K562 (cell line): ENCODE results near the gene ELK4. TPM values are rescaled to one million over a fixed set of nuclear protein-coding genes. Genes with fewer than 3 reads are reported as not detected.

ENCODE experiments used
- CEBPB ChIP-seq: fragments of 450-650 bp; IDR thresholded peaks from 2 replicates; pipeline ENCODE4 v1.6.1; 2016; ENCODE audit warnings: missing genetic modification characterization, missing compliant biosample characterization
- CHD1 ChIP-seq: fragments of 200-600 bp; sonication (generic); IDR thresholded peaks from one replicate; pipeline ENCODE4 v1.6.1; 2012; ENCODE audit warnings: mild to moderate bottlenecking, moderate library complexity, low read length, inconsistent platforms
- EGR1 ChIP-seq: fragments of 450-650 bp; conservative IDR thresholded peaks from 2 replicates; pipeline ENCODE4 v1.6.1; 2017; ENCODE audit warnings: mild to moderate bottlenecking
- ETS1 ChIP-seq: conservative IDR thresholded peaks from 2 replicates; pipeline ENCODE4 v1.6.1; 2011; ENCODE audit warnings: low read depth, mild to moderate bottlenecking, low read length; ENCODE audit not compliant: control insufficient read depth
- FIP1L1 ChIP-seq: fragments of 200-400 bp; formaldehyde crosslinking; IDR thresholded peaks from 2 replicates; pipeline ENCODE4 v1.6.1; 2018; ENCODE audit warnings: mild to moderate bottlenecking, low read depth, low read length; ENCODE audit not compliant: poor library complexity, severe bottlenecking
- GATAD2B ChIP-seq: fragments of 450-650 bp; IDR thresholded peaks from 2 replicates; pipeline ENCODE4 v1.6.1; 2017; ENCODE audit warnings: mild to moderate bottlenecking, borderline replicate concordance
- HDAC1 ChIP-seq, 2 experiments: fragments of 450-650 bp; IDR thresholded peaks; 2 replicates each; pipeline ENCODE4 v1.6.1; 2016 to 2017; ENCODE audit warnings: inconsistent platforms in 1 of 2, mild to moderate bottlenecking in 1 of 2, moderate library complexity in 1 of 2
- MAZ ChIP-seq, 2 experiments: fragments of 450-650 bp in 1 of 2; sonication (generic) in 1 of 2; formaldehyde crosslinking; IDR thresholded peaks in 1 of 2; conservative IDR thresholded peaks in 1 of 2; 2 replicates each; pipeline versions ENCODE4 v1.4.0 to v1.5.0; 2020; ENCODE audit warnings: mild to moderate bottlenecking in 1 of 2, missing genetic modification reagents in 1 of 2
- MED1 ChIP-seq: sonication (generic); formaldehyde crosslinking; IDR thresholded peaks from 2 replicates; pipeline ENCODE4 v1.8.1; 2023; ENCODE audit warnings: missing genetic modification reagents, borderline replicate concordance
- MTA3 ChIP-seq: fragments of 450-650 bp; formaldehyde crosslinking; IDR thresholded peaks from 2 replicates; pipeline ENCODE4 v1.6.1; 2017; ENCODE audit warnings: mild to moderate bottlenecking, borderline replicate concordance
- PPARD ChIP-seq: fragments of 250-450 bp; sonication (Bioruptor Pico); IDR thresholded peaks from 2 replicates; pipeline ENCODE4 v1.8.0; 2022; ENCODE audit warnings: inconsistent platforms, mild to moderate bottlenecking, moderate library complexity
- RBM34 ChIP-seq: fragments of 200-400 bp; formaldehyde crosslinking; IDR thresholded peaks from 2 replicates; pipeline ENCODE4 v1.6.1; 2018; ENCODE audit warnings: low read length, borderline replicate concordance; ENCODE audit not compliant: insufficient read depth
- STAT5A ChIP-seq: IDR thresholded peaks from 2 replicates; pipeline ENCODE4 v1.6.1; 2012; ENCODE audit warnings: low read length, inconsistent platforms, borderline replicate concordance
- THAP12 ChIP-seq: fragments of 250-450 bp; sonication (Bioruptor Pico); IDR thresholded peaks from 2 replicates; pipeline ENCODE4 v1.9.0; 2021; ENCODE audit warnings: mild to moderate bottlenecking, inconsistent platforms
- ZNF197 ChIP-seq: fragments of 200-800 bp; sonication (Bioruptor generic); IDR thresholded peaks from 2 replicates; pipeline ENCODE4 v1.6.1; 2016; ENCODE audit warnings: low read depth, missing genetic modification characterization, missing compliant biosample characterization
- polyA plus RNA-seq, 8 experiments: library from polyadenylated mRNA; depleted of rRNA in 4 of 8; stranded (reverse) in 5 of 8; unstranded in 3 of 8; fragments of >200 nt; fragmentation: Nextera tagmentation in 2 of 8; fragmentation: Illumina TruSeq in 1 of 8; extraction: Ambion mirVana in 2 of 8; extraction: Trizol in 1 of 8; gene quantifications; 2 replicates each; pipeline versions ENCODE4 v1.2.1 to v1.2.3, GENCODE V29; 2011 to 2014; ENCODE audit warnings: inconsistent platforms in 1 of 8, missing spikeins in 1 of 8
- total RNA-seq, 7 experiments: library from RNA; depleted of rRNA in 6 of 7; stranded (reverse); fragments of >200 nt in 6 of 7; fragmentation: Illumina TruSeq in 2 of 7; extraction: Trizol in 2 of 7; gene quantifications; 2 replicates each; pipeline versions ENCODE4 v1.2.1 to v1.2.3, GENCODE V29; 2011 to 2021; ENCODE audit warnings: low replicate concordance in 1 of 7
- TF ChIP-seq, protein P1 (sequence below): fragments of 450-650 bp; IDR thresholded peaks from 2 replicates; pipeline ENCODE4 v1.7.1; 2018; ENCODE audit warnings: mild to moderate bottlenecking, low read depth; ENCODE audit not compliant: partially characterized antibody
- TF ChIP-seq, protein P2 (sequence below), 2 experiments: fragments of 450-650 bp; conservative IDR thresholded peaks; 2 replicates each; pipeline ENCODE4 v1.6.1; 2017; ENCODE audit warnings: mild to moderate bottlenecking in 2 of 2, moderate library complexity in 2 of 2

ELK4 gene
- total and polyA plus RNA-seq, 9 of the 15 experiments (the other 6 are each of a cell fraction or from before 2014, with no cell fraction given): 2.0 to 21.7 (median 9.2) TPM

GRCh38 chr1:205680073-205680851 lies 48.5 kb upstream of the ELK4 start, which contains the start of gene SLC45A3 (continued):
- TF ChIP-seq, protein P1, sequence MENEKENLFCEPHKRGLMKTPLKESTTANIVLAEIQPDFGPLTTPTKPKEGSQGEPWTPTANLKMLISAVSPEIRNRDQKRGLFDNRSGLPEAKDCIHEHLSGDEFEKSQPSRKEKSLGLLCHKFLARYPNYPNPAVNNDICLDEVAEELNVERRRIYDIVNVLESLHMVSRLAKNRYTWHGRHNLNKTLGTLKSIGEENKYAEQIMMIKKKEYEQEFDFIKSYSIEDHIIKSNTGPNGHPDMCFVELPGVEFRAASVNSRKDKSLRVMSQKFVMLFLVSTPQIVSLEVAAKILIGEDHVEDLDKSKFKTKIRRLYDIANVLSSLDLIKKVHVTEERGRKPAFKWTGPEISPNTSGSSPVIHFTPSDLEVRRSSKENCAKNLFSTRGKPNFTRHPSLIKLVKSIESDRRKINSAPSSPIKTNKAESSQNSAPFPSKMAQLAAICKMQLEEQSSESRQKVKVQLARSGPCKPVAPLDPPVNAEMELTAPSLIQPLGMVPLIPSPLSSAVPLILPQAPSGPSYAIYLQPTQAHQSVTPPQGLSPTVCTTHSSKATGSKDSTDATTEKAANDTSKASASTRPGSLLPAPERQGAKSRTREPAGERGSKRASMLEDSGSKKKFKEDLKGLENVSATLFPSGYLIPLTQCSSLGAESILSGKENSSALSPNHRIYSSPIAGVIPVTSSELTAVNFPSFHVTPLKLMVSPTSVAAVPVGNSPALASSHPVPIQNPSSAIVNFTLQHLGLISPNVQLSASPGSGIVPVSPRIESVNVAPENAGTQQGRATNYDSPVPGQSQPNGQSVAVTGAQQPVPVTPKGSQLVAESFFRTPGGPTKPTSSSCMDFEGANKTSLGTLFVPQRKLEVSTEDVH: no peak
- TF ChIP-seq, protein P2, sequence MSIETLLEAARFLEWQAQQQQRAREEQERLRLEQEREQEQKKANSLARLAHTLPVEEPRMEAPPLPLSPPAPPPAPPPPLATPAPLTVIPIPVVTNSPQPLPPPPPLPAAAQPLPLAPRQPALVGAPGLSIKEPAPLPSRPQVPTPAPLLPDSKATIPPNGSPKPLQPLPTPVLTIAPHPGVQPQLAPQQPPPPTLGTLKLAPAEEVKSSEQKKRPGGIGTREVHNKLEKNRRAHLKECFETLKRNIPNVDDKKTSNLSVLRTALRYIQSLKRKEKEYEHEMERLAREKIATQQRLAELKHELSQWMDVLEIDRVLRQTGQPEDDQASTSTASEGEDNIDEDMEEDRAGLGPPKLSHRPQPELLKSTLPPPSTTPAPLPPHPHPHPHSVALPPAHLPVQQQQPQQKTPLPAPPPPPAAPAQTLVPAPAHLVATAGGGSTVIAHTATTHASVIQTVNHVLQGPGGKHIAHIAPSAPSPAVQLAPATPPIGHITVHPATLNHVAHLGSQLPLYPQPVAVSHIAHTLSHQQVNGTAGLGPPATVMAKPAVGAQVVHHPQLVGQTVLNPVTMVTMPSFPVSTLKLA (conservative IDR thresholded peaks at IDR 0.05): peak; percentile 44 to 87
- peak; percentile 51; the same call in 1 of the 2 replicates for TF ChIP-seq ETS1
- peak; percentile 84 for TF ChIP-seq CHD1
- no peak for TF ChIP-seq STAT5A
- TF ChIP-seq MAZ (CRISPR knock-in tag; conservative IDR thresholded peaks at IDR 0.05 in 1 of 2, IDR thresholded peaks at IDR 0.05 in 1 of 2): peak in 1 of 2 experiments; percentile 86; a peak in 3 of 4 replicates
- TF ChIP-seq THAP12 (CRISPR knock-in tag): 0 out of 2 replicates have a peak, but pooled peaks have one; percentile 38
- TF ChIP-seq EGR1: 0 out of 2 replicates have a peak, but pooled peaks have one; percentile 16
- peak; percentile 65 for TF ChIP-seq FIP1L1
- TF ChIP-seq MTA3: no peak; the same call in 1 of the 2 replicates
- 0 out of 4 replicates have a peak, but pooled peaks of 1 of the 2 experiments have one; percentile 16 for TF ChIP-seq HDAC1 (IDR thresholded peaks at IDR 0.05)
- 0 out of 2 replicates have a peak, but pooled peaks have one; percentile 37 for TF ChIP-seq RBM34
- no peak for TF ChIP-seq ZNF197 (CRISPR knock-in tag)
- no peak for TF ChIP-seq PPARD
- no peak for TF ChIP-seq MED1
- peak; percentile 90 for TF ChIP-seq GATAD2B
- no peak for TF ChIP-seq CEBPB (tag)
